Glomerular visceral epithelial cell (primary cell): ENCODE measurements around the gene ACBD7.

Experiments
- DNase-seq: peaks from one replicate; pipeline ENCODE4 v3.0.0-alpha.2; 2016; ENCODE audit errors: extremely low spot score

Gene ACBD7

GRCh38 chr10:15088428-15089261 lies at the start of gene ACBD7:
Gene ACBD7 (minus strand): TSS chr10:15088776. CDS start chr10:15088728, 48 bp downstream.
- peak; percentile 86 for DNase-seq

GRCh38 chr10:15137636-15138035 lies 49.1 kb upstream of the ACBD7 start:
- no peak for DNase-seq

GRCh38 chr10:15137036-15137359 lies 48.4 kb upstream of the ACBD7 start:
- DNase-seq, result no peak

DNA sequence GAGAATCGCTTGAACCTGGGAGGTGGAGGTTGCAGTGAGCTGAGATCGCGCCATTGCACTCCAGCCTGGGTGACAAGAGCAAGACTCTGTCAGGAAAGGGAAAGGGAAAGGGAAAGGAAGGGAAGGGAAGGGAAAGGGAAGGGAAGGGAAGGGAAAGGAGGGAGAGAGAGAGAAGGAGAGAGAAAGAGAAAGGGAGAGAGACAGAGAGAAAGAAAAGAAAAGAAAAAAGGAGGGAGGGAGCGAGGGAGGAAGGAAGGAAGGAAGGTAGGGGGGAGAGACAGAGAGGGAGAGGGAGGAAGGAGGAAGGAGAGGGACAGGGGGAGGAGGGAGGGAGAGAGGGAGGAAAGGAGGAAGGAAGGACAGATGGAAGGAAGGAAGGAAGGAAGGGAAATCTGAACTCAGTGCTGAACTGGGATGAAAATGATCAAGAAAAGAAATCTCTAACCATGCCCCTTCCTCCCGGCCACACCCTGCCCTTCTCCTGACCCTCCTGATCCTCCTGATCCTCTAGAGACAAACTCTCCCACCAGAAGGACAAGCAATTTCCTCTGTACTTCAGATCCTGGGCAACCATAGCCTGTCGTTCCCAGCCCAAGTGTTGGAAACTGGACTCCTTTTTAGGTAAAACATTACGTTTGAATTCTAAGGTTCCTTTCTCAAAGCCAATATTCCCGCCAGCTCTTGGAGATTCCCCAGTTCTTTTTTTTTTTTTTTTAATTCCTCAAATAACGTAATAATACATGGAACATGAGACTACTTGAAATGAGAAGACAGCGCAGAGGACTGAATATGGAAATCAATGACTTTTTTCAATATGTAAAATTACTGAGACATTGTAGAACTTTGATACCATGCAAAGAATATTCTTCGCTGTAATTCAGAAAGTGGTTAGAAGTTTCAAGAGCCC lies 47.8 kb upstream of the ACBD7 start:
- no peak for DNase-seq

DNA sequence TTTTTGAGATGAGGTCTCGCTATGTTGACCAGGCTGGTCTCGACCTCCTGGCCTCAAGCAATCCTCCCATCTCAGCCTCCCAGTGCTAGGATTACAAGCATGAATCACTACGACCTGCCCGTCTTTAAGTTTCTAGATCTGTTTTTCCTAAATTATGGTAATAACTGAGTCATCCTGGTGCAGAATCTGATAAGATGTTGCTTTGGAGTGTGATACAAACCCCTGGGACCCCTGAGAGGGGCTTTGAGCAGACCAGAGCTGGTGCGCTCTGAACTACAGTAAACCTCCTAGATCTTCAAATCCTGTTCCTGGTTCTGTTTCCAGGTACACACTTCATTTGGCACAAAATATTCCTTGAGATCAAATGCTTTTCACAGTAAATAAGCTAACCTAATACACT lies 42.8 kb upstream of the ACBD7 start:
- no peak for DNase-seq

DNA sequence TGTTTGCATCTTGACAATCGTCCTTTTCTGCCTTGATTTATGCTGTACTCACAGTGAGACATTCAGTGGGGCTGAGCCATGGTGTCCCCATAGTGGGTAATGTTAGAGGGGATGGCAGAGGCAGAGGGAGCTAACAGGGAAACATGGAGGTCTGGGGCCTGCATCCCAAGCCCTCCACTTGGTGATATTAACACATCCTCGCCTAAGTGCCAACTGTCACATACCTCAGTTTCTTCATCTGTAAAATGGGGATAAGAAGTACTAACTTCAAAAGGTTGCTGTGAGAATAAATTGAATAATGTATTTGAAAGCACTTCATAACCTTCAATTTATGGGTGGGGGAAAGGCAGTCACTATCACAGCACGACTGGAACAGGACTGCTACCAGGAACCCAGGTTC lies 36.3 kb upstream of the ACBD7 start:
- no peak for DNase-seq

- no peak for DNase-seq
These were observed 35.6 kb upstream of the ACBD7 start for GRCh38 chr10:15124190-15124589.

- no peak for DNase-seq
These were observed 35.2 kb upstream of the ACBD7 start for GRCh38 chr10:15123749-15124184.

DNA sequence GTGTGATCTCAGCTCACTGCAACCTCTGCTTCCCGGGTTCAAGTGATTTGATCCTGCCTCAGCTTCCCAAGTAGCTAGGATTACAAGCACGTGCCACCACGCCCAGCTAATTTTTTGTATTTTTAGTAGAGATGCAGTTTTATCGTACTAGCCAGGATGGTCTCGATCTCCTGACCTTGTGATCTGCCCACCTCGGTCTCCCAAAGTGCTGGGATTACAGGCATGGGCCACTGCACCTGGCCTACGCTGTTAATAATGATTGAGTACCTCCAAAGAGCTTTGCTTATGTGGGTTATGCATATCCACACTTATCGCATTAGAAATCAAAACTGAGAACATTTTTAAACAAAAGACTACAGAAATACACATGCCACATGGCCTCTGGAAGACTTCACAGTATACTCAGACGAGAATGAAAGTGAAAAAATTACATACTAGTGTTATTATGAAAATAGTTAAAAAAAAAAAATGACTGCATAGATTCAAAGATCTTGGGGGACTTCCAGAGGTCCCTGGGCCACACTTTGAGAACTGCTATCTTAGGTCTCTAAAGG lies 34.0 kb upstream of the ACBD7 start:
- no peak for DNase-seq

GRCh38 chr10:15121707-15122106 lies 33.1 kb upstream of the ACBD7 start:
- DNase-seq, result no peak

GRCh38 chr10:15120523-15120922 lies 31.9 kb upstream of the ACBD7 start:
- DNase-seq, result no peak

GRCh38 chr10:15118615-15119014 lies 30.0 kb upstream of the ACBD7 start:
- DNase-seq, result no peak

DNA sequence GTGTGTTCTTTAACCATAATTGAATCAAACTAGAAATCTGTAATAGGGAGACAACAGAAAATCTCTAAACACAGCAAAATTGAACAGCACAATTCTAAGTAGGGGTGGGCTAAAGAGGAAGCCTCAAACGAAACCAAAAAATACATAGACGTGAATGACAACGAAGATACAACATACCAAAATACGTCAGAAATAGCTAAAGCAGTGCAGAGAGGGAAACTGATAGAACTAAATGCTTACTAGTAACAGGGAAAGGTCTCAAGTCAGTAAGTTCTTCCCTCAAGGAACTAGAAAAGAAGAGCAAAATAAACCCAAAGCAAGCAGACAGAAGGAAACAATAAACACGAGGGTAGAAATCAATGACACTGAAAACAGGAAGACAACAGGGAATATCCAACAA lies 27.6 kb upstream of the ACBD7 start:
- DNase-seq, result no peak

GRCh38 chr10:15113766-15114165 lies 25.2 kb upstream of the ACBD7 start:
- DNase-seq, result no peak

DNA sequence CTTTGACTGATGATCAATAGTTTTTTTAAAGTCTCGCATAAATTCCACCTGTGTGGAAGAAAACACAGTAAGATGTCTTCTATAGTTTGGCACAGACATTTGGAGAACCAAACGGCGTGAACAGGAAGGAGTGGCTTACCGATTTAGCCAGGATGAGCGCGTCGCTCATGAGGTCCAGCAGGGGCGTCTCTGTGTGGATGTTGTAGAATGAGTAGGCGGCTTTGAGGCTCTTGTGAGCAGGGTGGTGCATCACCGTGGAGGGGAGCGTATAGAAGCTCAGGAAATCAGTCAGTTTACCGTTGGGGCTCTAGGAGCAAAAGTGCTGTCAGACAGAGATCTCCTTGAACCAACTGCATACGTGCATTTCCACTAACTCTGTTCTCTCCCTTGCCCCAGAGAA lies 24.1 kb upstream of the ACBD7 start:
- no peak for DNase-seq

GRCh38 chr10:15106352-15107013 lies 17.9 kb upstream of the ACBD7 start:
- peak; percentile 72 for DNase-seq

GRCh38 chr10:15103513-15103912 lies 14.9 kb upstream of the ACBD7 start:
- no peak for DNase-seq

DNA sequence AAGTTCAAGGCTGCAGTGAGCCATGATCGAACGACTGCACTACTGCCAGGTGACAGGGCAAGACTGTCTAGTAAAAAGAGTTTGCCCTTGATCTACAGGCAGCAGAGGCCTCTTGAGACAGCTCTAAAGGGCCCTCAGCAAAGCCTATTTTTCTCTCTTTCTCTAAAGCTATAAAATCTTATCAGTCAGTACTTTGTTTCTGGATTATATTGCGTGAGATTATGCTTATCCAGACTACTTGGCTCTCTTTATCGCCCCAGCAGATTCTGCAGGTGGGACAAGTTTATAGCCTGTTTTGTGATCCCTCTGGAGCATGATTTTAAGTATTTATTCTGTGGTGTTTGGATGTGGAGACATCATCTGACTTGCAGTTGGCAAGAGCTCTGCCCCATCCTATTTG lies 11.3 kb upstream of the ACBD7 start:
- DNase-seq, result no peak

GRCh38 chr10:15097011-15097812 lies 8.6 kb upstream of the ACBD7 start, which contains the start of gene RPP38:
Gene RPP38 (plus strand): TSS chr10:15097355. CDS start chr10:15103315, 5,960 bp downstream.
- DNase-seq, result peak; percentile 96

- DNase-seq, result no peak
These were observed 8.1 kb upstream of the ACBD7 start for GRCh38 chr10:15096661-15097010.

DNA sequence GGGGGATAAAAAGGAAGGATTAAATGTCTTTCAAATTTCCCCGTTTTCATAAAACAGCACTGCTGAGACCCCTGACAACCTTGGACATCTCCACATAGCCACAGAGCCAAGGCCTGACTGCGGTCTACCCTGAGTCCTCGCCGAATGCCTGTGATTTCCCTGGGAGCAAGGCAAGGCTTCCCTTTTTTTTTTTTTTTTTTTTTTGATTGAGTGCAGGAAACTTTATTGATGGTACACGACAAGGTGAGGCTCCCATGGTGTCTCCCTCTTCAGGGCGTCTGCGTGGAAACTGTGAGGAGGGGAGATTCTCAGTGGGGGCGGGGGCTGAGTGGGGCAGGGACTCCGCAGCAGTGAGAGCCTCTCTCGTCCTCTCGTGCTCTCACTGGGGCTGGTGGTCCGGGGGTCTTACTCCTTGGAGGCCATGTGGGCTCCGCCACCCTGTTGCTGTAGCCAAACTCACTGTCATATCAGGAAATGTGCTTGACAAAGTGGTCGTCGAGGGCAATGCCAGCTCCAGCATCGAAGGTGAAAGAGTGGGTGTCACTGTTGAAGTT lies 4.4 kb upstream of the ACBD7 start:
- DNase-seq, result no peak
